K562 (cell line): ENCODE data around the gene CDH16. TPM values are rescaled to one million over a fixed set of nuclear protein-coding genes. Genes with fewer than 3 reads are reported as not detected.

ENCODE experiments used
- CHD2 ChIP-seq: IDR thresholded peaks from 2 replicates; pipeline ENCODE4 v1.6.1; 2011; ENCODE audit warnings: low read depth, low read length
- EHMT2 ChIP-seq: fragments of 450-650 bp; IDR thresholded peaks from 2 replicates; pipeline ENCODE4 v1.6.1; 2018; ENCODE audit warnings: antibody characterized with exemption
- NKRF ChIP-seq: fragments of 450-650 bp; IDR thresholded peaks from 2 replicates; pipeline ENCODE4 v1.6.1; 2016; ENCODE audit warnings: borderline replicate concordance
- POLR3G ChIP-seq: IDR thresholded peaks from 2 replicates; pipeline ENCODE4 v1.6.1; 2011; ENCODE audit not compliant: insufficient read length, insufficient replicate concordance; ENCODE audit errors: extremely low read depth
- RCOR1 ChIP-seq, 2 experiments: IDR thresholded peaks; 2 replicates each; pipeline ENCODE4 v1.6.1; 2012; ENCODE audit warnings: low read depth in 2 of 2, low read length in 2 of 2, borderline replicate concordance in 1 of 2, improper control_type of control experiment in 1 of 2
- SAFB ChIP-seq: fragments of 200-400 bp; formaldehyde crosslinking; IDR thresholded peaks from 2 replicates; pipeline ENCODE4 v1.6.1; 2017; ENCODE audit warnings: low read depth, low read length, borderline replicate concordance
- USF1 ChIP-seq: sonication (generic); formaldehyde crosslinking; IDR thresholded peaks from 2 replicates; pipeline ENCODE4 v1.9.0; 2022; ENCODE audit warnings: mild to moderate bottlenecking, missing genetic modification reagents
- ZBTB17 ChIP-seq: fragments of 450-650 bp; formaldehyde crosslinking; IDR thresholded peaks from 2 replicates; pipeline ENCODE4 v1.4.0; 2020; ENCODE audit warnings: mild to moderate bottlenecking
- ZFP36 ChIP-seq: fragments of 150-350 bp; IDR thresholded peaks from 2 replicates; pipeline ENCODE4 v1.6.1; 2018; ENCODE audit warnings: low read length, low read depth; ENCODE audit not compliant: partially characterized antibody
- ZNF165 ChIP-seq: fragments of 250-450 bp; sonication (Bioruptor Pico); IDR thresholded peaks from 2 replicates; pipeline ENCODE4 v1.4.0; 2020; ENCODE audit warnings: borderline replicate concordance
- ZNF280A ChIP-seq: fragments of 450-650 bp; IDR thresholded peaks from 2 replicates; pipeline ENCODE4 v1.6.1; 2018; ENCODE audit warnings: mild to moderate bottlenecking, low read depth; ENCODE audit not compliant: partially characterized antibody
- ZNF592 ChIP-seq: fragments of 450-650 bp; IDR thresholded peaks from 2 replicates; pipeline ENCODE4 v1.6.1; 2017; ENCODE audit warnings: antibody characterized with exemption, mild to moderate bottlenecking
- ZNF609 ChIP-seq: sonication (generic); formaldehyde crosslinking; IDR thresholded peaks from 2 replicates; pipeline ENCODE4 v1.8.1; 2023; ENCODE audit warnings: missing genetic modification reagents, mild to moderate bottlenecking, borderline replicate concordance
- polyA plus RNA-seq, 8 experiments: library from polyadenylated mRNA; depleted of rRNA in 4 of 8; stranded (reverse) in 5 of 8; unstranded in 3 of 8; fragments of >200 nt; fragmentation: Nextera tagmentation in 2 of 8; fragmentation: Illumina TruSeq in 1 of 8; extraction: Ambion mirVana in 2 of 8; extraction: Trizol in 1 of 8; gene quantifications; 2 replicates each; pipeline versions ENCODE4 v1.2.1 to v1.2.3, GENCODE V29; 2011 to 2014; ENCODE audit warnings: inconsistent platforms in 1 of 8, missing spikeins in 1 of 8
- total RNA-seq, 7 experiments: library from RNA; depleted of rRNA in 6 of 7; stranded (reverse); fragments of >200 nt in 6 of 7; fragmentation: Illumina TruSeq in 2 of 7; extraction: Trizol in 2 of 7; gene quantifications; 2 replicates each; pipeline versions ENCODE4 v1.2.1 to v1.2.3, GENCODE V29; 2011 to 2021; ENCODE audit warnings: low replicate concordance in 1 of 7

The CDH16 gene
- total and polyA plus RNA-seq, 9 of the 15 experiments (the other 6 are each of a cell fraction or from before 2014, with no cell fraction given): not detected

- TF ChIP-seq SAFB: peak; percentile 72
- TF ChIP-seq CHD2: peak; percentile 86
- peak; percentile 19; the same call in 1 of the 2 replicates for TF ChIP-seq ZBTB17
- TF ChIP-seq ZNF280A: no peak
- TF ChIP-seq ZFP36: peak; percentile 2
- TF ChIP-seq EHMT2: no peak
- TF ChIP-seq ZNF165 (CRISPR knock-in tag): 0 out of 2 replicates have a peak, but pooled peaks have one; percentile 79
- TF ChIP-seq ZNF609: no peak
- peak; percentile 50; the same call in 1 of the 2 replicates for TF ChIP-seq ZNF592
- no peak for TF ChIP-seq RCOR1 (IDR thresholded peaks at IDR 0.05; ENCODE audit: borderline replicate concordance in 1 of 2, low read depth in 2 of 2, low read length in 2 of 2)
- no peak for TF ChIP-seq POLR3G
- TF ChIP-seq NKRF: peak; percentile 94
- TF ChIP-seq USF1: peak; percentile 59
Measured at GRCh38 chr16:66880288-66881013, 38.2 kb downstream of the CDH16 start, which contains the start of gene PDP2 (continued).
